Transverse colon (tissue), 4 donors: ENCODE results near the gene NUP210. TPM values are rescaled to one million over a fixed set of nuclear protein-coding genes. Genes with fewer than 3 reads are reported as not detected.
"Not testable (repeated sequence)": the region's sequence is repeated elsewhere in the genome, so short reads cannot be mapped to it uniquely, and the experiment has no call there.

ENCODE experiments used
- DNase-seq: peaks from one replicate; pipeline ENCODE4 v3.0.0-alpha.2; 2019
- H3K27ac ChIP-seq, 4 donors: fragments of 200-600 bp; sonication (generic); 2 replicates each; pipeline ENCODE4 v1.5.1; 2016 to 2018; ENCODE audit warnings: inconsistent platforms in 4 of 4
- H3K27me3 ChIP-seq: fragments of 200-600 bp; sonication (generic); 2 replicates; pipeline ENCODE4 v1.5.1; 2017; ENCODE audit warnings: inconsistent platforms
- H3K36me3 ChIP-seq, 4 donors: fragments of 200-600 bp; sonication (generic); 2 replicates each; pipeline ENCODE4 v1.5.1; 2017 to 2019; ENCODE audit warnings: inconsistent platforms in 4 of 4
- H3K4me1 ChIP-seq, 4 donors: fragments of 200-600 bp; sonication (generic); 2 replicates each; pipeline ENCODE4 v1.5.1; 2017 to 2020; ENCODE audit warnings: inconsistent platforms in 4 of 4
- H3K4me3 ChIP-seq, 4 donors: fragments of 200-600 bp; sonication (generic); 1 replicate in 1 of 4; 2 replicates in 3 of 4; pipeline versions ENCODE4 v1.5.1 to v1.6.1; 2017 to 2019; ENCODE audit warnings: inconsistent platforms in 4 of 4
- H3K9me3 ChIP-seq, 2 donors: fragments of 200-600 bp; sonication (generic); 2 replicates each; pipeline ENCODE4 v1.5.1; 2017 to 2019; ENCODE audit warnings: inconsistent platforms in 2 of 2
- EP300 ChIP-seq: sonication (generic); formaldehyde crosslinking; IDR thresholded peaks from one replicate; pipeline ENCODE4 v1.6.1; 2017; ENCODE audit warnings: antibody characterized with exemption, low read depth
- POLR2A ChIP-seq: fragments of 450-650 bp; IDR thresholded peaks from one replicate; pipeline ENCODE4 v1.6.1; 2016; ENCODE audit warnings: antibody characterized with exemption, mild to moderate bottlenecking, moderate library complexity
- POLR2AphosphoS5 ChIP-seq, 3 donors: sonication (generic); formaldehyde crosslinking; IDR thresholded peaks; one replicate each; pipeline ENCODE4 v1.6.1; 2016; ENCODE audit warnings: antibody characterized with exemption in 3 of 3
- WGBS, 2 donors: methylation state at CpG; one replicate each; pipeline ENCODE4 v1.1.5; 2018; ENCODE audit warnings: low coverage in 1 of 2; 5-methylcytosine and 5-hydroxymethylcytosine counted together
- in situ Hi-C, 4 donors: fragments of 200-750 bp; cut with MboI; loops; one replicate each; pipeline versions ENCODE4 v1.15.0 to v1.15.1; 2017; ENCODE audit warnings: low sequenced_read_pairs in 3 of 4, low pct_ligation_motif_present in 1 of 4, low pct_unique_long_range_greater_than_20kb in 1 of 4
- intact Hi-C: fragments of 100-400 bp; cut with DNase I; formaldehyde crosslinking; loops from one replicate; pipeline ENCODE4 v1.15.1; 2023; ENCODE audit warnings: low total_unique reads
- total RNA-seq, 4 donors: library from RNA; depleted of rRNA; stranded (reverse); fragments of >200 nt; gene quantifications; one replicate each; pipeline ENCODE4 v1.1.0, GENCODE V29; 2016
- TF ChIP-seq, protein P1 (sequence below), 5 experiments: fragments of 200-600 bp in 3 of 5; fragments of 450-650 bp in 2 of 5; sonication (generic) in 3 of 5; IDR thresholded peaks; 1 replicate in 2 of 5; 2 replicates in 3 of 5; pipeline ENCODE4 v1.5.1; 2016 to 2017; ENCODE audit warnings: antibody characterized with exemption in 5 of 5, inconsistent platforms in 3 of 5, mild to moderate bottlenecking in 2 of 5, moderate library complexity in 1 of 5

Gene NUP210
- total RNA-seq, 4 donors from 2014 or later = 6.0 to 202 (median 14.6) TPM

DNA sequence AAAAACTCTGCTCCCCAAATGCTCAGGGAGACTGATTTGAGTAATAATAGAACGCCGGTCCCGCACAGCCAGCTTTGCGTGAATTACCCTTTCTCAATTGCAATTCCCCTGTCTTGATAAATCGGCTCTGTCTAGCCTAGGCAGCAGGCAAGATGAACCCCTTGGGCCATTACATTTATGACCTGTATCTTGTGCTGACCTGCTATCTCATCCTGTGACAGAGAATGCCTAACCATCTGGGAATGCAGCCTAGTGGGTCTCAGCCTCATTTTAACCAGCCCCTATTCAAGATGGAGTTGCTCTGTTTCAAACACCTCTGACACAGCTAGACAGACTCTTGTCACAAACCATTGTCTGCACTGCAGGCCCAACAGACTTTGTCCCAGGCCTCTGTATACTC is 13.8 kb upstream of the NUP210 start:
- Histone ChIP-seq H3K9me3 (no peaks in the 10 kb centered on the region), H3K4me3 (no peak overlapping the region), H3K36me3 (no peaks in the 10 kb centered on the region), H3K27me3 (no peaks in the 10 kb centered on the region), H3K27ac (no peak overlapping the region), H3K4me1 (no peaks in the 10 kb centered on the region)
- 77 to 85% methylated on average over 4 to 5 of the region's 5 CpGs for WGBS, 2 donors
- intact Hi-C loops (no loop called here), in situ Hi-C loops (no loop called here)
- DNase-seq = no peak
- TF ChIP-seq, protein P1, sequence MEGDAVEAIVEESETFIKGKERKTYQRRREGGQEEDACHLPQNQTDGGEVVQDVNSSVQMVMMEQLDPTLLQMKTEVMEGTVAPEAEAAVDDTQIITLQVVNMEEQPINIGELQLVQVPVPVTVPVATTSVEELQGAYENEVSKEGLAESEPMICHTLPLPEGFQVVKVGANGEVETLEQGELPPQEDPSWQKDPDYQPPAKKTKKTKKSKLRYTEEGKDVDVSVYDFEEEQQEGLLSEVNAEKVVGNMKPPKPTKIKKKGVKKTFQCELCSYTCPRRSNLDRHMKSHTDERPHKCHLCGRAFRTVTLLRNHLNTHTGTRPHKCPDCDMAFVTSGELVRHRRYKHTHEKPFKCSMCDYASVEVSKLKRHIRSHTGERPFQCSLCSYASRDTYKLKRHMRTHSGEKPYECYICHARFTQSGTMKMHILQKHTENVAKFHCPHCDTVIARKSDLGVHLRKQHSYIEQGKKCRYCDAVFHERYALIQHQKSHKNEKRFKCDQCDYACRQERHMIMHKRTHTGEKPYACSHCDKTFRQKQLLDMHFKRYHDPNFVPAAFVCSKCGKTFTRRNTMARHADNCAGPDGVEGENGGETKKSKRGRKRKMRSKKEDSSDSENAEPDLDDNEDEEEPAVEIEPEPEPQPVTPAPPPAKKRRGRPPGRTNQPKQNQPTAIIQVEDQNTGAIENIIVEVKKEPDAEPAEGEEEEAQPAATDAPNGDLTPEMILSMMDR (IDR thresholded peaks at IDR 0.05) = no peak
- no peak for TF ChIP-seq POLR2A
- no peak for TF ChIP-seq EP300
- TF ChIP-seq POLR2AphosphoS5 (IDR thresholded peaks at IDR 0.05) = no peak

DNA sequence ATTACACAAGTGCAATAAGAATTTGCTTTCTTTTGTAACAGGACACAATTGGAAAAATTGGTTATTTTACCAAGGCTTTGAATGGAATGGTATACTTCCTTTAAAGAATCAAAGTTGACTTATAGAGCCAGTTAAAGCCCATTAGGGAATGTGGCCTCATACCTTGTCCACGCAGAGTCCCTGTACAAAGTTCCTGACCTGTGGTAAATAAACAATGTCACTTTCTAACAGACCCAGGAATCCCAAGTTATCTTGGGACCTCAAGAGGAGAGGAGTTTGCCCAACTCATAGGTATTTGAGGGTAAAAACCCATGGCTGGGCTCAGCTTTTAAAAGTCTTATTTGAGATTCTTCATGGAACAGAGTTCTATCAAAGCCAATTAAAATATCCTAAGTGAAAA is 12.0 kb upstream of the NUP210 start:
- WGBS, 2 donors = 40 to 100% methylated on average over 1 of the region's 1 CpG
- no peaks in the 10 kb centered on the region for H3K27me3 ChIP-seq
- intact Hi-C loops (no loop called here), in situ Hi-C loops (no loop called here)
- no peak for DNase-seq
- H3K4me1 ChIP-seq = no peaks in the 10 kb centered on the region
- H3K9me3 ChIP-seq = no peaks in the 10 kb centered on the region
- H3K36me3 ChIP-seq = no peaks in the 10 kb centered on the region
- no peak overlapping the region for H3K27ac ChIP-seq
- H3K4me3 ChIP-seq = no peak overlapping the region
- TF ChIP-seq, protein P1 (IDR thresholded peaks at IDR 0.05) = no peak
- TF ChIP-seq POLR2AphosphoS5 (IDR thresholded peaks at IDR 0.05) = no peak
- TF ChIP-seq POLR2A = no peak
- no peak for TF ChIP-seq EP300

DNA sequence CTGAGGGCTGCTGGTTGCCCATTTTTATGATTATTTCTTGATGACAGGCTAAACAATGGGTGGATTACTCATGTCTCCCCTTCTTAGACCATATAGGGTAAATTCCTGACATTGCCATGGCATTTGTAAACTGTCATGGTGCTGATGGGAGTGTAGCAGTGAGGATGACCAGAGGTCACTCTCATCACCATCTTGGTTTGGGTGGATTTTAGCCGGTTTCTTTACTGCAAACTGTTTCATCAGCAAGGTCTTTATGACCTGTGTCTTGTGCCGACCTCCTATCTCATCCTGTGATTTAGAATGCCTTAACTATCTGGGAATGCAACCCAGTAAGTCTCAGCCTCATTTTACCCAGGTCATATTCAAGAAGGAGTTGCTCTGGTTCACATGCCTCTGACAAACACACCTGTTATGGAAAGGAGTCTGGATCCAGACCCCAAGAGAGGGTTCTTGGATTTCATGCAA is 10.3 kb upstream of the NUP210 start:
- H3K27me3 ChIP-seq, in situ Hi-C loops, H3K9me3 ChIP-seq: not testable (repeated sequence)

DNA sequence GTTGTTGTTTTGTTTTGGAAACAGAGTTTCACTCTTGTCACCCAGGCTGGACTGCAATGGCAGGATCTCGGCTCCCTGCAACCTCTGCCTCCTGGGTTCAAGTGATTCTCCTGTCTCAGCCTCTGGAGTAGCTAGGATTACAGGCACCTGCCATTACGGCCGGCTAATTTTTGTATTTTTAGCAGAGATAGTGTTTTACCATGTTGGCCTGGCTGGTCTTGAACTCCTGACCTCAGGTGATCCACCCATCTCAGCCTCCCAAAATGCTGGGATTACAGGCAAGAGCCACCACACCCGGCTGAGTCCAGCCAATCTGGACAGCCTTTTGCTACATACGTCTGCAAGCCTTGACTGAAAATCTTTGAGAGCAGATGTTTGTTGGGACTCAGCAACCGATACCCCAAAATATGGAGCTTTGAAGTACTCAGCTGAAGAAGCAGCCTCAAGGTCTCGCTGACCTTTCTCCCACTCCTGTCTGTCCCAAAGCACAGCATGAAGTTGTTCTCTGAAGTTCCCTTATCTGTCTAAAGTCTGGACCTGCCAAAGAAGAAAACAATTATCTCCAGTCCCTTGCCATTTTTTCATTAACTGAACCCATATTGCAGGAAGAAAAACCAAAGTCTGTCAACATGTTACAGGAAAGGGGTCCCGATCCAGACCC is 9.6 kb upstream of the NUP210 start:
- Histone ChIP-seq H3K36me3 (no peaks in the 10 kb centered on the region), H3K4me3 (no peak overlapping the region), H3K9me3 (no peaks in the 10 kb centered on the region), H3K4me1 (no peaks in the 10 kb centered on the region), H3K27me3 (no peaks in the 10 kb centered on the region), H3K27ac (no peak overlapping the region)
- DNase-seq = no peak
- in situ Hi-C loops (no loop called here), intact Hi-C loops (no loop called here)
- WGBS, 2 donors = 85 to 91% methylated on average over 3 to 8 of the region's 8 CpGs
- no peak for TF ChIP-seq POLR2AphosphoS5 (IDR thresholded peaks at IDR 0.05)
- no peak for TF ChIP-seq POLR2A
- no peak for TF ChIP-seq EP300
- TF ChIP-seq, protein P1 (IDR thresholded peaks at IDR 0.05) = no peak

More for the DNA sequence above, 10.3 kb upstream of the NUP210 start:
- H3K27ac ChIP-seq, H3K4me1 ChIP-seq, H3K36me3 ChIP-seq, DNase-seq, intact Hi-C loops, H3K4me3 ChIP-seq: not testable (repeated sequence)
- WGBS, 2 donors = 88% methylated on average over 2 of the region's 2 CpGs; no CpG with 5 or more reads in 1 of the 2 donors

DNA sequence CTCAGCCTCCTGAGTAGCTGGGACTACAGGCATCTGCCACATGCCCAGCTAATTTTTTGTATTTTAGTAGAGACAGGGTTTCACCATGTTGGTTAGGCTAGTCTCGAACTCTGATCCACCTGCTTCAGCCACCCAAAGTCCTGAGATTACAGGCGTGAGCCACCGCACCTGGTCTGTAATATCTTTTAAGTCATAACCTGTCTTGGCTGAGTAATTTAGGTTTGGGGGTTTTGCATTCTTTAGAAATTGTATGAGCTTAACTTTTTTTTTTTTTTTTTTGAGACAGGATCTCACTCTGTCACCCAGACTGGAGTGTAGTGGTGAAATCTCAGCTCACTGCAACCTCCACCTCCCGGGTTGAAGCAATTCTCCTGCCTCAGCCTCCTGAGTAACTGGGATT is 8.6 kb upstream of the NUP210 start:
- in situ Hi-C loops, H3K27ac ChIP-seq, DNase-seq, intact Hi-C loops, H3K36me3 ChIP-seq, H3K27me3 ChIP-seq, H3K9me3 ChIP-seq, H3K4me3 ChIP-seq, H3K4me1 ChIP-seq: not testable (repeated sequence)
- WGBS, 2 donors = 78 to 82% methylated on average over 3 to 4 of the region's 4 CpGs
